Stimulated activated naive CD8-positive, alpha-beta T cell treated with anti-CD3 and anti-CD28 coated beads, Interleukin-15, Interleukin-2, amounts not matched to agents 100 U/mL and 50 U/mL, for 24 hours (primary cell): ENCODE measurements around the gene TAOK2.
"Not testable (repeated sequence)": the region's sequence is repeated elsewhere in the genome, so short reads cannot be mapped to it uniquely, and the experiment has no call there.

Experiments
- ATAC-seq: fragments of 150-1000 bp; cut with Tn5 transposase; one replicate; pipeline ENCODE4 v1.10.0; 2021
- DNase-seq: peaks from one replicate; pipeline ENCODE4 v3.0.0; 2021

Gene TAOK2

DNA sequence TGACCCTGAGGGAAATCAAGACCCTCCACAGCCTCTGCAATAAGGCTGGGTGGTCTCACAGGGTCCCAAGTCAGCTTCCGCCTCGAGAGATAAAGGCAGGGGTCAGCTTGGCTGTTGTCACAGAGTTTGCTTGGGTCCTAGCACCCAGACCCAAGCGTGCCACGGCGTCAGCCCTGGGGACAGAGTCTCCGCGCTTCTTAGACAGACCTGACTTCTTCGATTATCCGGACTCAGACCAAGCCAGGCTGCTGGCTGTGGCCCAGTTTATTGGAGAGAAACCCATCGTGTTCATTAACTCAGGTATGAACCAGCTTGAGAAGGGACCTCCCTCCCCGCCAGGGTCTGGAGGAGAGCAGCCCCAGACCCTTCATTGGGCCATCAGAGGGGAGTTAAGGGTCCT, 49.9 kb downstream of the TAOK2 start:
- ATAC-seq (no peak), DNase-seq (no peak)

GRCh38 chr16:30024451-30024850, 50.8 kb downstream of the TAOK2 start:
- ATAC-seq = no peak

GRCh38 chr16:30025156-30025555, 51.5 kb downstream of the TAOK2 start:
- ATAC-seq (no peak), DNase-seq (no peak)

More at GRCh38 chr16:30024451-30024850, 50.8 kb downstream of the TAOK2 start:
- no peak for DNase-seq

- ATAC-seq = no peak
- DNase-seq = no peak
These were observed 51.9 kb downstream of the TAOK2 start for GRCh38 chr16:30025574-30025973.

DNA sequence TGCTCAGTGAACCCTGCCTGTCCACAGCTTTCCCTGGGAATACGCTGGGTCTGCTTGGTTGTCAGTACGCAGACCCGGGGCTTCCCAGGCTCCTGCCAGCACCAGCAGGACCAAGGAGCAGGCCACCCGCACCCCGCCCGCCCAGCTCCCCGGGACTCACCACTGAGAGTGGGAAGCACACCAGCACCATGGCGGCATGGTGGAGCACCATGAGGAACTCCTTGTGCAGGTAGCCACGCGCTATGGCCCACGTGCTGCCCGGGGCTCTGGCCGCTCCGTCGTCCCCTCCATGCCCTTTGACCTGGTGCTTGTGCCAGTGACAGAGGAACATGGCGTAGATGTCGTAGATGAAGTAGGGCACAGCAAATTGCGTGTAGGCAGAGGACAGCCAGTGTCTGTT, 52.8 kb downstream of the TAOK2 start:
- ATAC-seq = no peak
- no peak for DNase-seq

- no peak for ATAC-seq
- DNase-seq = no peak
These were observed 54.1 kb downstream of the TAOK2 start for GRCh38 chr16:30027588-30028437.

- no peak for ATAC-seq
- peak; percentile 51 for DNase-seq
These were observed 54.9 kb downstream of the TAOK2 start for GRCh38 chr16:30028438-30029076.

DNA sequence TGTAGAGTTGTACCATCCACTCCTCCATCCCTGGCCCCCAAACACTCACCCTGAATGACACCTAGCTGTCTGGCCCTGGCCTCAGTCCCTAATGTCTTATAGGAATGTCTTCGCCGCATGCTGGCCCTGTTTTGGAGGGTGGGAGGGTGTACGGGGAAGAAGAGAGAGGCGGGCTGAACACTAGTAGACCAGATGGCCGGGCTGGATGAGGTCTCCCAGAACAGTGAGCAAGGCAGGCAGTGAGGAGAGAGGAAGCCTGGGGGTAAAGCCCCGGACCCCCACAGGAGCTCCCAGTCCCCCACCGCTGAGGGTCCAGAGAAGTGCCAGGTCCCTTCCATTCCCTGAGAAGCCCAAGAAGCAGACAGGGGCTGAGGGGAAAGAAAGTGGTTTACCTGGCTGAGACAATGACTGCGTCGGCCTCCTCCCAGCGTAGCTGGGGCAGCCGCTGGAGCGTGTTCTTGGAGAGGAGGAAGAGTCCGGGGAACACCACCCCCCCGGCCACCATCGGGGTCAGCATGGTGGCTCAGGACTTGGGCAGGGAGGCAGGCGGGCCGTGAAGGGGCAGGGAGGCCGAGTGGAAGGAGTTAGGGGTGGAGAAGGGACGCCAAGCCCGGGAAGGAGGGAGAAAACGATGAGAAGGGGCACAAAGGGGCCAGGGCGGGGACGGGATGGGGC, 56.5 kb downstream of the TAOK2 start:
- ATAC-seq (no peak), DNase-seq (no peak)

DNA sequence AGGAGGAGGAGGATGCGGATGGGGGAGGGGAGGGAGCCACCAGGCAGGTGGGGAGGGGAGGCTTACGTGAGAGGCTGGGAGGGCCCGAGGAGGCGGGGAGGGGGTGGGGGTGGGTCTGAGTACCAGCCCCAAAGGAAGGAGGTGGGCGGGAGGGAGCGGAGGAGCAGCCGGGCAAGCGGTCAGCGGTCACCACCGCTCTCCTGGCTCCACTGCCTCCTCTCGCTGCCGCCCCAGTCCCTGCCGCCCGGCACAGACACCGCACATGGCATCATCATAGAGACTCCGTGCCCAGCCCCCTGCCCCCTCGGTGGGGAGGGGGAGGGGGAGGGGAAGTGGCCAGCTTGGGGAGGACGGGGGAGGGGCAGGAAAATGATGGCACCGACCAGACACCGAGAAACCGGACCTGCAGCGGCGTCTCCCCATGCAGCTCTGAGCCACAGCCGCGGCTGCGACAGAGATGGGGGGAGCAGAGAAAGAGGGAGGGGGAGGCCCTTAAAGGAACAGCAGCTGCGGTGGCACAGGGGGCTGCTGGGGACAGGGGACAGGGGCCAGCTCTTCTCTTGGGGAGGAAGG, 57.3 kb downstream of the TAOK2 start, which contains the start of gene TLCD3B:
TLCD3B (minus strand) TSS at position 431 of the 573 bp plus-strand sequence. CDS start 744 bp downstream, outside the sequence.
- ATAC-seq (no peak), DNase-seq (no peak)

- DNase-seq = no peak
- no peak for ATAC-seq
These were observed 57.8 kb downstream of the TAOK2 start for GRCh38 chr16:30031477-30031918.

DNA sequence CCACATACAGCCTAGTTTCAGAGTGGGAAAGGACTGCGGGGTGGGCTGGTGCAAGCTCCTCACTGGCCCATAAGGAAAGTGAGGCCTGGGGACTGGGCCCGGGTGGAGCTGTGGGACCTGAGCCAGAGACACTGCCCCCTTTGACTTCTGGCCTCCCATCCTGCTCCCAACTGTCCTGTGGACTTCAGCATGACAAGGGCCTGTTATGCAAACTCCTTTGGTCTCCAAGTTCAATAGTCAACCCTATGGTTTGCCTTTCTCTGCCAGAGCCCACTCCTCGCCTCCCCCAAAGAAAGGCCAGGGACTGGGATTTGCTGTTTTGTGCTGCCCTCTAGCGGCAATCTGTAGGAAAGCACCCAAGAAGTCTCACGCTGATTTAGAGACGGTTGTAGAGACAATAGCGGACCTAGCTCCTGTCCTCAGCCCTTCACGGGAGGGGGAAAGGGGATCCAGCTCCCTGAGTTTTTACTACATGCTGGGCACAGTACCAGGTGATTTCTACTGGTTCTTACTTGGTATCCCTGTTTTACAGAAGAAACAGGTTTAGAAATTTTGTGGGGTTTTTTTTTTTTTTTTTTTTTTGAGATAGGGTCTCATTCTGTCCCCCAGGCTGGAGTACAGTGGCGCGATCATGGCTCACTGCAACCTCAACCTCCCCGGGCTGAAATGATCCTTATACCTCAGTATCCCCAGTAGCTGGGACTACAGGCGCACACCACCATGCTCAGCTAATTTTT, 58.6 kb downstream of the TAOK2 start:
- peak; percentile 71 for DNase-seq

GRCh38 chr16:30033270-30033669, 59.6 kb downstream of the TAOK2 start:
- no peak for ATAC-seq
- DNase-seq = no peak

More for the DNA sequence above, 58.6 kb downstream of the TAOK2 start:
- peak; percentile 59 for ATAC-seq

- ATAC-seq (no peak), DNase-seq (no peak)
These were observed 66.6 kb downstream of the TAOK2 start for GRCh38 chr16:30040221-30040620.

- DNase-seq, ATAC-seq: not testable (repeated sequence)
These were observed 67.0 kb downstream of the TAOK2 start for GRCh38 chr16:30040690-30041089.

- DNase-seq = no peak
These were observed 68.2 kb downstream of the TAOK2 start for GRCh38 chr16:30041841-30042240.

More at GRCh38 chr16:30041841-30042240, 68.2 kb downstream of the TAOK2 start:
- ATAC-seq = no peak
